Prostate gland (tissue), 2 donors: ENCODE data around the gene SYNPO2.

Experiments used
- POLR2A ChIP-seq: fragments of 450-650 bp; IDR thresholded peaks from one replicate; pipeline ENCODE4 v1.6.1; 2016; ENCODE audit warnings: antibody characterized with exemption, mild to moderate bottlenecking
- TF ChIP-seq, protein P1 (sequence below), 4 experiments: fragments of 200-600 bp in 2 of 4; fragments of 450-650 bp in 2 of 4; sonication (generic) in 2 of 4; IDR thresholded peaks; 1 replicate in 3 of 4; 2 replicates in 1 of 4; pipeline ENCODE4 v1.5.1; 2016 to 2019; ENCODE audit warnings: antibody characterized with exemption in 4 of 4, mild to moderate bottlenecking in 2 of 4, moderate library complexity in 2 of 4

- TF ChIP-seq, protein P1, sequence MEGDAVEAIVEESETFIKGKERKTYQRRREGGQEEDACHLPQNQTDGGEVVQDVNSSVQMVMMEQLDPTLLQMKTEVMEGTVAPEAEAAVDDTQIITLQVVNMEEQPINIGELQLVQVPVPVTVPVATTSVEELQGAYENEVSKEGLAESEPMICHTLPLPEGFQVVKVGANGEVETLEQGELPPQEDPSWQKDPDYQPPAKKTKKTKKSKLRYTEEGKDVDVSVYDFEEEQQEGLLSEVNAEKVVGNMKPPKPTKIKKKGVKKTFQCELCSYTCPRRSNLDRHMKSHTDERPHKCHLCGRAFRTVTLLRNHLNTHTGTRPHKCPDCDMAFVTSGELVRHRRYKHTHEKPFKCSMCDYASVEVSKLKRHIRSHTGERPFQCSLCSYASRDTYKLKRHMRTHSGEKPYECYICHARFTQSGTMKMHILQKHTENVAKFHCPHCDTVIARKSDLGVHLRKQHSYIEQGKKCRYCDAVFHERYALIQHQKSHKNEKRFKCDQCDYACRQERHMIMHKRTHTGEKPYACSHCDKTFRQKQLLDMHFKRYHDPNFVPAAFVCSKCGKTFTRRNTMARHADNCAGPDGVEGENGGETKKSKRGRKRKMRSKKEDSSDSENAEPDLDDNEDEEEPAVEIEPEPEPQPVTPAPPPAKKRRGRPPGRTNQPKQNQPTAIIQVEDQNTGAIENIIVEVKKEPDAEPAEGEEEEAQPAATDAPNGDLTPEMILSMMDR (IDR thresholded peaks at IDR 0.05) = no peak
- no peak for TF ChIP-seq POLR2A
Observed at GRCh38 chr4:118881512-118882146, 7.0 kb upstream of the SYNPO2 start.
